Kidney capillary endothelial cell (primary cell): ENCODE measurements around the gene RNF141.

ENCODE experiments used
- DNase-seq: peaks from one replicate; pipeline ENCODE4 v3.0.0-alpha.2; 2018; ENCODE audit warnings: low spot score

Gene RNF141

DNA sequence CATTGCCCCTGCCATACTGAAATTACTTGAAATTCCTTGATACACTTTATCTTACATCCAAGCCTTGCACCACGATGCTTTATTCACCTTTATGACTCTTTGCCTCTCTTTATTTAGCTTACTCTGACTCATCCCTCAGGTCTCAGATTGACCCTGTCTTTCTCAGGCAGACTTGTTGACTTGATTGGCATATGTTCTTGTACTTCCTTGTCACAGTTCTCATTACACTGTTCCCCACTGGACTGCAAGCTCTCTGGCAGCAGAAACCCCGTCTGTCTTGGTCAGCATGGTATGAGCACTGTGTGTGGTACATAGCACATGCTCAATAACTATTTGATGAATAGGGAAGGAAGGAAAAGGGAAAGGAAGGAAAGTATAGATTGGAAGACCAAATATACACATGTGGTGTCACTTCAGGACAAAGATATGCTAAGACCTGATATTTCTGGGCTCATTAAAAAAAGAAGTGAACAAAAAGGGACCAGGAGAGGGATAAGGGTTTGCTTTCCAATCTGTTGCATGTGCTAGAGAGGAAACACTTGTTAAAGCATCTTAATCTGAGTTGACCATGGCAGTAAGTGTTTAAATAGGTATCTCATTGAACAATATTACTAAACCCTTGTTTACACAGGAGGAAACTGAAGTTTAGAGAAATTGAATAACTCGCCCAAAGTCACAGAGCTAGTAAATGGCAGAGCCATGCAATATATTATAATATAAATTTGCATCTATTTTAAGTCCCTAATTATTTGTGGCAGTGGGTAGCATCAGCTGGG lies 20.2 kb upstream of the RNF141 start:
- no peak for DNase-seq

DNA sequence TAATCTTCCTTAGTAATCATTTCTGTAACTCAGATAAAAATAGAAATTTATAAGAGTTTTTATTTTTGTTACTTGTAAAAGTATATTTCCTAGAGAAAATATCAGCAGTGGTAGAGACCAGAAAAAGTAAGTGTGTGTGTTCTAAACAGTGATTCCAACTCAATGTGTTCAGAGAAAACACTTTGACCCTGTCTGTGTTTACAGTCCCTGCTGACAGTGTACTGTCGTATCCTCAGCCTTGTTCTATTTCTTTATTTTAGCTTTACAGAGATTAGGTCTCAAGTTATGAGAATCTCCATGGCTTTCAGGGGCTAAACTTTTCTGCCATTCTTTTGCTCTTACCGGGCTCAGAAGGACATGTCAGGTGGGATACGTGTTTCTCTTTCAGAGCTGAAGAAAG lies 17.3 kb upstream of the RNF141 start:
- DNase-seq, result no peak

DNA sequence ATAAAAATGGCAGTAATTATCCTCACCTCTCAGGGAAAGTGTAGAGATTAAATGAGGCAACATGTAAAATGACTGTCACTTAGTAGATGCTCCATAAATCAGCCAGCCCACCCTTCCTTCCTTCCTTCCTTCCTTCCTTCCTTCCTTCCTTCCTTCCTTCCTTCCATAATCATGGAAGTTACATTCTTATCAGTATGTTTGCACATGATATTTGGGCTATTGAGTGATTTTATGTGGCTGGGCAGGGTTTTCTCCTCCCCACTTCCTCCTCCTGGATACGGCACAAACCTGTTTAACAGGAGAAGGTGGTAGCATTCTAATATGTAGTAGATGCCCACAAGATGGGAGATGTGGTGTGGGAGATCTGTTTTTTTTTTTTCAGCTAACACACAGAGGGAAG lies 15.6 kb upstream of the RNF141 start:
- DNase-seq, result no peak

DNA sequence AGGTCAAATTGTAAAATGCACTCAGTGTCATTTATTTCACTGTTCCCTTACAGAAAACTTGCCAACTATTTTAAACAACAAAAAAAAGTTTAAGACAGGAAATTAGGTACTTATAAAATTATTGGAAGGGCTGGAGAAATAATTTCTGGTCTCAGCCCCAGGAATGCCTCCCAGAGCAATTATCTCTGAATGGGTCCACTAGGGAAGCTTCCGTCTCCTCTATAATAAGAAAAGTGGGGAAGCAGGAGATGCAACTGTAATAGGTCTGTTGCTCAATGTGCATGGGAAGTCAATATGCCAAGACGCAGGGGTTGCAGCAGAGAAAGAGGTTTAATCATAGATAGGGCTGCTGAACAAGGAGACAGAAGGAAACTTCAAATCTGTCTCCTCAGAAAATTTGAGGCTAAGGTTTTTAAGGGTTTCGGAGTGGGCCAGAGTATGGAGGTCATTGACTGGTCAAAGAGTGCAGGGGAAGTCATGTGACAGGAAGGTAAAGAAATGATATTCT lies 10.9 kb upstream of the RNF141 start:
- no peak for DNase-seq

DNA sequence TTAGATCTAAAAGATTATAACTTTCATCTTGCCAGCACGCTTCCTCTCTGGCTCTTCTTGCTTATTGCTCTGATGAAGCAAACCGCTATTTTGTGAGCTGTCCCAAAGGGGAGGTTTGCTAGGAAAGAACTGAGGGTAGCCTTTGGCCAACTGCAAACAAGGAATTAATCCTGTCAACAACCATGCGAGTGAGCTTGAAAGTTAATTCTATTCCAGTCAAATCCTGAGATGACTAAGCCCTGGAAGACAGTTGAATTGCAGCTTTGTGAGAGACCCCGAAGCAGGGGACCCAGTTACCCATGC lies 10.3 kb upstream of the RNF141 start:
- no peak for DNase-seq

DNA sequence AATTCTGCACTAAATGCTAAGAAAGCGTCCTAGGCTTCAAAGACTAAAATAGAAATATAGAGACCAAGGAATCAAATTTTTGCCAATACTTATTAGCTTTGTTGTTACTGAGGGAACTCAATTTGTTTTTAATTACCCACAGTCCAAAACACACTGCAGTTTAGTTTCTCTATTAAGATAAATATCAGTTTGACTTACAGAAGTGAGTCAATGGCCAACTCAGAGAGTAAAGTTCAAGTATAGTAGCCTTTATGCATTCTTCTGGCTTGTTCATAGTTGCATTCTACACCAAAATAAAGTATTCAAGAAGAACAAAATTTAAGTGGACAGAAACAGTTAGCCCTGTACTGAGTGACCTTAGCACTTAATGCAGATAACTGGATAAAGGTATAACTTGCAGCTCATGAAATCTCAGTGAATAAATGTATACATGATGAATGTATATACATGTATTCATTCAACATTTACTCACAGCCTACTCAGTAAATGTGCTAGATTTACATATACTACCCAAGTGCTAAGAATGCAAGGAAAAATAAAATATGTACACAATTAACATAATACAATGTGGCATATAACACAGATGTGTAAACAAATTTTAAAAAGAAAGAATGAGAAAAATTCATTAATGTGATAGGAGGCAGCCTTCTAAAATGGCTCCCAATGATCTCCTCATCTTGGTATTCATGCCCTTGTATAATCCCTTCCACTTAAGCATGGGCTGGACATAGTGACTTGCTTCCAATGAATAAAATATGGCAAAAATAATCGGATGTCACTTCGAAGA lies 9.7 kb upstream of the RNF141 start:
- DNase-seq, result peak; percentile 46

DNA sequence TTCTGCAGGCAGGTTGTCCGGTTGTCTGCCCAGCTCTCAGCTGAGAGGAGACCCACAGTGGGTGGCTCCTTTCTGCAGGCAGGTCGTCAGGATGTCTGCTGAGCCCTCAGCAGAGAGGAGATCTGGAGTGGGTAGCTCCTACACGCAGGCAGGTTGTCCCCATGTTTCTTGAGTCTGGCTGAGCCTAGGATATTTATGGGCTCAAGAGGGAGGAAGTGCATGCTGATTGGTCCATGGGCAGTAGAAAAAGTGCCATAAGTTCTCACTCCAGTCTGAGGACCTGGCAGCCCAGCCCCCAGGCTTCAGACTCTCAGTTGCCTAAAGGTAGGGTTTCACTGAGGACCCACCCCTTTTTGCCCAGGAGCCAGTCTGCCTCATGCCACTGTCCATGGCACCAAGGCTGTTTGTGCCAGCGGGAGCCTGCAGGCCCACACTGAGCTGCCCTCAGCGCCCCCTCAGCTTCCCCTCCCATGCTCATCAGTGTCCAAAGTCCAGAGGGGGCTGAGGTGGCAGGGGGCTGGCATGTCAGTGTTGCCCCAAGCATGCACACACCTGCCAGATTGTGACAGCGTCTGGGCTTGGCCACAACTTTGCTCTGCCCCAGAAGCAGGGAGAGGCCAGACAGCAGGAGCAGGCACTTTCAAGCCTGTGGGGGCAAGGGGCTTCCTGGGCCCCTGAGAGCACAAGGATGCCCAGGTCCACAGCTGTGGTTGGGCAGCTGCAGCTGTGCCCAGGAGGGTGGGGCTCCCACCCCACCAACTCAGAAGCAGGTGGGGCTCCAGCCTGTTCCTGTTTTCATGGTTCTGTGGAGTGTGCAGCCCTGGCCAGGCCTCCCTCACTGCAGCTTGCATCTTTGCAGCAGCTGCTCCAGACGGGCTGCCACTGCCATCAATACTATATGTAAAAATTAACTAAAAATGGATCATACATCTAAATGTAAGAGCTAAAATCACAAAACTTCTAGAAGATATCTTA lies 3.8 kb upstream of the RNF141 start:
- no peak for DNase-seq

DNA sequence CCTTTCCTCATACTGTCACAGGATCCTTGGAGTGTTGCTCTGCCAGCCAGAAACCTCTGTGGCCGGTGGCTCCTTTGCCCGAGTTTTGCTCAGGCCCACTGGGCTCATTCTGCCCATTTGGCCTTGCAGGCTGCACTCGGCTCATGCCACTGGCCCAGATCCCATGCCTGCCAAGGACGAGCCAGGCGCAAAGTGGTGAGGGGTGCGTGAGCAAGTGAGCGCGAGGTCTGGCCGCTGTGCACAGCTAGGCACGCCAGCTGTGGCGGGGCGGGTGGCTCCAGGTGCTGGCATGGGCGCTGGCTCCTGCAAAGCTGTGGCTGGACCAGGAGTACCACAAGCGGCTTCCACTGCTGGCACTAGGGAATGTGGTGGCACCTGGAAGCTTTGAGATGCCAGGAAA lies 2.8 kb upstream of the RNF141 start:
- no peak for DNase-seq

DNA sequence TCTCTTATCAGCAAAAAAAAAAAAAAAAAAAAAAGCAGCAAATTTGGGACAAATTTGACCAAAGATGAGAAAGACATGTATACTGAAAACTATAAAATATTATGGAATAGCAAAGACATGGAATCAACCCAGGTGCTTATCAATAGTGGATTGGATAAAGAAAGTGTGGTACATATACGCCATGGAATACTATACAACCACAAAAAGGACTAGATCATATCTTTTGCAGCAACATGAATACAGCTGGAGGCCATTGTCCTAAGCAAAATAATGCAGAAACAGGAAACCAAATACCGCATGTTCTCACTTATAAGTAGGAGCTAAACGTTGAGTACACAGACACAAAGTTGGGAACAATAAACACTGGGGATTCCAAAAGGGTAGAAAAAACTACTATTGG lies 1.8 kb upstream of the RNF141 start:
- no peak for DNase-seq

DNA sequence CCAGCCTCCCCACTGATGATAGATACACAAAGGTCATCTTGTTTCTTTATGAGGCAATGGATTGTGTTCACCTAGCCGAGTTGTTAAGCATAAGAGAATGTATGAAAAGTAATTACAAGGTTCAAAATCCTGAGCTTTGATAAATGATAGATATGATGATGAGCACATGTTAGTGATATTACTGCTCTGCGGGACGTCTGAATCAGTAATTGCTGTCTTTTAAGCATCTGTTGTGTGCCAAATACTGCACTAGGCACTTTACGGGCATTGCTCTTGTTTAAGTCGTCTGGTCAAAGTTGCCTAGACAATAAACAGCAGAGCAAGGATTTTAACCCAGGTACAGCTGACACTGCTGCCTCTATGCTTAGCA lies 559 bp upstream of the RNF141 start:
- DNase-seq, result no peak

DNA sequence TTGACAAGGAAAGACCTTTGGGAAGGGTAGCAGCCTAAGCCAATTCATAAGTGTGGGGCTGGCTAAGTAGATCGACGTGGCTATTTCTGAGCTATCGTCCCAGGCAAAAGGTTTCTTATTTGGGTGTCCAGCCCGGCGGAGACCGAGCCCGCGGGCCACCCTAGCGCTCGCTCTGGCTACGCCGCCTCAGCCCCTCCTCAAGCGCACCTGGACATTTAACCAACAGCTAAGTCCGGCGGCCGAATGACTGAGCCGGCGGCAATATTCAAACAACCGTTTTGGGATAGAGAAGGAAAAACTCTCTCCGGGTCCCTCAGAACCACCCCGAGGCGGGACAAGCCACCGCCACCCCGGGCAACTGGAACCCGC lies 457 bp downstream of the RNF141 start:
- peak; percentile 18 for DNase-seq

DNA sequence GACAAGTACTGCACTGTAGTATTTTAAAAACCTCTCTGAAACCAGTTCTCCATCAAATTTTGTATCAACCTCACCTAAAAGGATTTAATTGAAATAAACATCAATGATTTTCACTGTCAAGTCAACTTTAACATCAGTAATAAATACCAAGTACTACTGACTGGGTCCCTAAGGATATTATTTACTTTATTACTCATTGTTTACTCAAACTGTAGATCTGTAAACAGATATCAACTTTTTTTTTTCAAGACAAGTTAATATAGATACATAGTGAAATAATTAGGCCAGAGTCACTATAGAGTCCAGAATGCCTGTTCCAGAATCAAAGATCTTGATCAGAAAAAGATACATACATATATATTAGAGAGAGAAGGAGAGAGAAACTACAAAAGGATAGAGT lies 1.6 kb downstream of the RNF141 start:
- no peak for DNase-seq

DNA sequence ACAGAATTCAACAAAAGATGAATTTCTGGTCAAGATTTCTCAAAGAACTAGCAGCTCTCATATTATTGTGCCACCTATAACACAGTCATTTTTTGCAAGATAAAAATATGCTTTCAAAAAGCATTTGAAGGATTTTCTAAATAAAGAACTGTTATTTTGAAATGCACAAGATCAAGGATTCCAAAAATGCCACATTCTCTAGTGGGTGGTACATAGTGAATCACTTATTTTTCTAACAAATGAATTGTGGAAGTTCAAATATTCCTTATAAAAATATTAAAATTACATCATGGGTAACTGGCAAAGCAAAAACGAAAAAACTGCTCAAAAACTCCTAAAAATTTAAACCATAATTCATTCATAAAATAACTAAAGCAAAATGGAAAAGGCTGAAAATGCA lies 2.1 kb downstream of the RNF141 start:
- DNase-seq, result no peak

DNA sequence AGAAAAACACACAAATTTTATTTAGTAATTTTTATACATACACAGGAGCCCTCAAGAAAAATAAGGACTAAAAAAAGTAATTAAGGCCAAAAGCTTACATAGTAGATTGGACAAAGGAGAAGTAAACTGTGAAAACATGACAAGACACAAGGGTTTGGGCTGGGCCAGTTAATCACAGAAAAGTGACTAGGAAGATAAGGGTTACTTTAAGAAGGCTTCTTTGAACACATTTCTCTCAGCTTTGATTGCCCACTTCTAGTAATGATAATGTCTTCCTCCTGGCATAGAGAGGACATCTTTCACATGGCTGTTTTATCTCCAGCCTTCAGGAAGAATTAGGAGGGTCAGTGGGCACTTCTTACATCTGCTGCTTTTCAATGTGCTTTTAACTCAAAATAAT lies 3.4 kb downstream of the RNF141 start:
- DNase-seq, result no peak

DNA sequence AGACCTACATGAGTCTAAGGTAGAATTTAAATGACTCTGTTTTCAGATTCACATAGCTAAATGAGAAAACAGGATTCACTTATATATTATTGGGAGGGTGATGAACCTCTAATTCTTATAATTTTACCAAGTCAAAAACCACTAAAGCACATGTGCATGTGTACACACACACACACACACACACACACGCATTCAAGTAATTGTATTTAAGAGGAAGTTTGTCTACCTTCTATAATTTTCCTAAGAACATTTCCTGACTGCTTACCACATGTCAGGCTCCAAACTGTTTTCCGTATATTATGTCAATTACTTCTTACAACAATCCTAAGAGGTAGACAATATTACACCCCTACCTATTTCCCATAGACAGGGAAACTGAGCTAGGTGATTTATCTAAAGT lies 6.7 kb downstream of the RNF141 start:
- no peak for DNase-seq

DNA sequence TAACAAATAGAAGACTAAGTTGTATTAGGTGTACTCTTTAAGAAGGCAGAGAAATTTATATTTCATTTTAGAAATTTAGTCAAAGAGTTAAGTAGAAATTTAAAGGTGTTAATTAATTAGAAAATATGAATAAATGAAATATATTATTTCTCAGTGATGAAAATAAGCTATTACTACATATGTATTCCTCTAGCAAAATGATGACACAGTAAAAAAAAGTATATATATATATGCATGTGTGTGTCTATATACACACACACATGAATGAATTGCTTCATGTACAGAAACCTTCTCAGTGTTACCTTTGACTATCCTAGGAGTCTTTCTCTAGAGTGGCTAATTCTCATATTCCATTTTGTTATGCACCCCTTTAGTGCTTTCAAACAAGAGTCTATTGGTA lies 7.7 kb downstream of the RNF141 start:
- DNase-seq, result no peak

DNA sequence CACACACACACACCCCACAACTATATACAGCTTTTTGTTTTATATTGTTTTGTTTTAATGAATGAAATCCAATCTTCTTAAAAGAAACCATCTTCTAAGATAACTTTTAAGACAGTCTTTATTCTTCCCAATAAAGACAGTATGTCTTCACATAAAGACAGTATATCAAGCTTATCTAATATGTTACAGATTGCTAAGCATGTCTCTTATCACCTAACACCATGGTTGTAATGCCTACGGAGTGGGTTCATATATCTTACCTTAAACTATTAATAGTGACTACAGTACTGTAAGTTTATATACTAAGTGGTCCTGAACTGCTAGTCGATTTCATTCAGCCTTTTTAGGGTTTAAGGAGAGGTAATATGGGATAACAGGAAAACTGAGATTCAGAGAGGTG lies 8.5 kb downstream of the RNF141 start:
- no peak for DNase-seq

DNA sequence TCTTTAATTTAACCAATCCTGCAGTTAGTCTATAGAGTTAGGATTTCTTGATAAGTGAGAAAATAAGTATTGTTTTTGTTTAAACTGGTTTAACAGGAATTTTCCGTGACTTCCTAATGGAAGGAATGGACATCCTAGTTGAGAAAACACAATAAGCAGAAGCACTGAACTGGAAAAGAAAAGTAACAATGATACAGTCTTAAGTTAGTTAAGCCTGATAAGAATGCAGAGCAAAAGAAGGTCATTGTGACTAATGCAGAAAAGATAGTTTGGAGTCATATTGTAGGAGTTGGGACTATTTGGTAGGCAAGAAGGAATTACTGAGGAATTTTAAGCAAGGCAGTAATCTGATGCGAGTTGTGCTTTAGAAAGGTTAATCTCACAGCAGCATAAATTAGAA lies 11.7 kb downstream of the RNF141 start:
- no peak for DNase-seq

DNA sequence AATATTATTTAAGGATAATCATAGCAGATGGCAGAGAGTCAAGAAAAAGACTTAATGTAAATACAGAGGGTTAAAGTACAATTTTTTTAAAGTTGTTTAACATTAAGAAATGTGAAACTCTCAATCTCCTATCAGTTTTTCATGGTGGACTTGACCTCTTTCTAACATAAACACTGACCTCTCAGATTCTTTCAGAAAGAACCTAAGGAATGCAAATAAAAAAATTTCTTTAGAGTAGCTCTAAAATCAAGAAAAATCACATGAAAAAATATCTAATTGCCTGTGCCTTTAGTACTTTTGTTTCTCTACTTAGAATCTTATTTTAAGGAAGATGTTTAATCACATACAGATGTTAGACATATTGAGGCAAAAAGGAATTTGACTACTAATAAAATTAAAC lies 12.9 kb downstream of the RNF141 start:
- no peak for DNase-seq

DNA sequence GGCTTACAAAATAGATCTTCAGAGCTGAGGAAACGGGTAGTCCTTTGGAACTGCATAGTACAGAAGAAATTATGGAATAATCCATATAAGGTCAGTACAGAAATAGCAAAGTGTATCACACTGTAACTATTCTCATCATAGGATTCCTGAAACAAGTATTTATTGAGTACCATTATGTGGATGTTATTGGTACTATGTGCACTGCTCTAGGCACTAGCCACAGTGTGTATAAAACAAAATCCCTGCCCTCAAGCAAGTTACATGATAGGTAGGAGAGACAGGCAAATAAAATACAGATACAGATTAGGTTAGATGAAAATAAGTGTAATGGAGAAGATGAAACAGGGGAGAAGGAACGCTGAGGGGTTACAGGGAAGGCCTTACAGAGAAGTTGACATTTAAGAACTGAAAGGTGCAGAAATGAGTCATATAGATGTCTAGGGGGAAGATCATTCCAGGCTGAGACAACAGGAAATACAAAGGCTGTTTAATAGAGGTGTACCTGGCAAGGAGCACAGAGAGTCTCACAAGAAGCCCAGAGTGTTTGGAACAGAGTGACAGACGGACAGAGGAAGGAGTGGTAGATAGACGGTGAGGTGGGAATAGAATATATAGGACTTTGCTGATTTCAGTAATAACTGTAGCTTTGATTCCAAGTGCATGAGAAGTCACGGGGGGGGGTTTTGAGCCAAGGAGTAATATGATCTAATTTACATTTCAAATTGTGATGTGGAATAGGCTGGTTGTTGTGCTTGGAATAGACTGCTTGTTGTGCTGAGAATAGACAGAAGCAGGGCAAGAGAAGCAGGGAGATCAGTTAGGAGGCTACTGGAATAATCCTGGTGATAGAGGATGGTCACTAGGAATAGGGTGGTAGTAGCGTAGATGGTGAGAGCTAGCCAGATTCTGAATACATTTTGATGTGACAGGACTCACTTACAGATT lies 13.7 kb downstream of the RNF141 start:
- DNase-seq, result no peak

DNA sequence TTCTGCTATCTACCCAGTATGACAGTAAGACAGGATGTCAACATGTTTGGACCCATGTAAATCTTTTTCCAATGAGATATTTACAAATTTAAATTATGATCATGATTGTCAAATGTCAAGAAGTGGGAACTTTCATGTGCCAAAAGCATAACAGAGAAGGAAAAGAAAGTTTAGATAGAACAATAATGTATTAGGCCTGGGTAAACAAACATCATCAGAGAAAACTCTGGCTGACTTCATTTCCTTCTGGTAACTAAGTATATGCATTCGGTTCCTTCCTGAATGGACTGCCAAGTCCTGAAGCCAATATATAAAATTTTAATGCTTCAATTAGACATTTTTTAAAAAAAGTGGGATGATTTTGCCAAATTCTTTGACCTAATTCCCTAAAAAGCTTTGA lies 16.5 kb downstream of the RNF141 start:
- DNase-seq, result peak; percentile 60

DNA sequence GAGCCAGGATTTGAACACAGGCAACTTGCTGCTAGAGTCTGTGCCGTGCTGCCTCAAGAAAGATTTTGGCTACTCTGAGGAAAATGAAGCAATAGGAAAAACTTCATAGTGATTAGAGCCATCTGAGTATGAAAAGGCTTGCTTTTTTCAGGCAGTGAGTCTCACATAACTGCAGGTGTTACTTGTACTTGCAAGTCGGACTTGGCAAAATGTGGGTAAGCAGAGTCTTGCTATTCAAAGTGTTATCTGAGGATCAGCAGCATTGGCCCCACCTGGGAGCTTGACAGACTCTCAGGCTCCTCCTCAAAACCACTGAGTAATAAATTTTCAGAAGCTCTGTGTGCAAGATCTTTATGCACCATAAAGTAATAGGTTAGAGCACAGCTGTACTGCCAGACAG lies 18.1 kb downstream of the RNF141 start:
- DNase-seq, result no peak
